ENCODE data around the gene SYT12. TPM values are rescaled to one million over a fixed set of nuclear protein-coding genes. Genes with fewer than 3 reads are reported as not detected.
"Not testable (repeated sequence)": the region's sequence is repeated elsewhere in the genome, so short reads cannot be mapped to it uniquely, and the experiment has no call there.

The SYT12 gene
- total and polyA plus RNA-seq, 2 donors (not counting 1 experiment from before 2014, with no cell fraction given) = not detected

GRCh38 chr11:67002921-67003411, 20.0 kb upstream of the SYT12 start:
- WGBS (ENCODE audit: insufficient coverage) = 90% methylated on average over 4 of the region's 5 CpGs
- CTCF ChIA-PET = no interaction called here

GRCh38 chr11:67005200-67005599, 17.7 kb upstream of the SYT12 start:
- WGBS (ENCODE audit: insufficient coverage) = 94% methylated on average over 4 of the region's 8 CpGs

More at GRCh38 chr11:67002921-67003411, 20.0 kb upstream of the SYT12 start:
- Mint-ChIP-seq H3K4me1 (no peaks in the 10 kb centered on the region), H3K9me3 (ENCODE audit: insufficient read depth) (no peaks in the 10 kb centered on the region), H3K4me3 (no peak overlapping the region), H3K27me3 (peaks cover 15% of the 10 kb centered on the region), H3K27ac (no peak overlapping the region)
- Histone ChIP-seq H3K9me3 (ENCODE audit: control extremely low read depth in 1 of 3, control insufficient read depth in 2 of 3, insufficient read depth in 1 of 3, low read length in 2 of 3) (no peaks in the 10 kb centered on the region), H3K4me3 (ENCODE audit: control extremely low read depth in 1 of 5, extremely low read depth in 1 of 5, insufficient read depth in 1 of 5, low read depth in 2 of 5, low read length in 4 of 5) (no peak overlapping the region), H3K4me2 (replicated peaks; ENCODE audit: low read depth, low read length, poor library complexity, severe bottlenecking) (no peak overlapping the region), H4K20me1 (ENCODE audit: control insufficient read depth, insufficient read depth, low read length, poor library complexity, severe bottlenecking) (no peaks in the 10 kb centered on the region), H3K9ac (ENCODE audit: low read length) (no peak overlapping the region), H3K4me1 (ENCODE audit: control insufficient read depth in 2 of 2, insufficient read depth in 2 of 2, low read length in 2 of 2) (no peaks in the 10 kb centered on the region), H3K27ac (ENCODE audit: low read length in 2 of 2) (no peak overlapping the region), H3K79me2 (ENCODE audit: control insufficient read depth, insufficient read depth, low read length) (no peaks in the 10 kb centered on the region), H3K27me3 (replicated peaks in 1 of 4; ENCODE audit: control extremely low read depth in 1 of 4, control insufficient read depth in 3 of 4, insufficient read depth in 4 of 4, low read length in 3 of 4) (peaks cover 0 to 9% (median 0%) of the 10 kb centered on the region in 4 experiments), H3K36me3 (replicated peaks in 1 of 2; ENCODE audit: control extremely low read depth in 1 of 2, control insufficient read depth in 1 of 2, extremely low read depth in 1 of 2, insufficient read depth in 2 of 2, low read length in 1 of 2) (no peaks in the 10 kb centered on the region), H2AFZ (ENCODE audit: insufficient read depth, low read depth, low read length, poor library complexity, severe bottlenecking) (no peak overlapping the region)
- POLR2A ChIA-PET = no interaction called here
- ATAC-seq (ENCODE audit: low read depth) (no peak), DNase-seq (no peak)
- intact Hi-C loops (cut with micrococcal nuclease) = no loop called here
- TF ChIP-seq EZH2 (IDR thresholded peaks at IDR 0.05; ENCODE audit: borderline replicate concordance, insufficient read depth, low read depth, low read length, poor library complexity, severe bottlenecking) (no peak), CTCF (IDR thresholded peaks at IDR 0.05) (no peak)

More at GRCh38 chr11:67005200-67005599, 17.7 kb upstream of the SYT12 start:
- H3K9ac ChIP-seq (ENCODE audit: low read length); H3K27ac ChIP-seq (ENCODE audit: low read length in 2 of 2); H3K36me3 ChIP-seq (replicated peaks in 1 of 2; ENCODE audit: control extremely low read depth in 1 of 2, control insufficient read depth in 1 of 2, extremely low read depth in 1 of 2, insufficient read depth in 2 of 2, low read length in 1 of 2); H4K20me1 ChIP-seq (ENCODE audit: control insufficient read depth, insufficient read depth, low read length, poor library complexity, severe bottlenecking); H3K79me2 ChIP-seq (ENCODE audit: control insufficient read depth, insufficient read depth, low read length); H3K4me1 Mint-ChIP-seq; CTCF ChIA-PET; POLR2A ChIA-PET; H3K27me3 ChIP-seq (replicated peaks in 1 of 4; ENCODE audit: control extremely low read depth in 1 of 4, control insufficient read depth in 3 of 4, insufficient read depth in 4 of 4, low read length in 3 of 4); ATAC-seq (ENCODE audit: low read depth); H3K9me3 ChIP-seq (ENCODE audit: control extremely low read depth in 1 of 3, control insufficient read depth in 2 of 3, insufficient read depth in 1 of 3, low read length in 2 of 3); H3K9me3 Mint-ChIP-seq (ENCODE audit: insufficient read depth); H3K4me1 ChIP-seq (ENCODE audit: control insufficient read depth in 2 of 2, insufficient read depth in 2 of 2, low read length in 2 of 2); H3K27ac Mint-ChIP-seq; H3K4me3 ChIP-seq (ENCODE audit: control extremely low read depth in 1 of 5, extremely low read depth in 1 of 5, insufficient read depth in 1 of 5, low read depth in 2 of 5, low read length in 4 of 5); DNase-seq; intact Hi-C loops (cut with micrococcal nuclease); H2AFZ ChIP-seq (ENCODE audit: insufficient read depth, low read depth, low read length, poor library complexity, severe bottlenecking); H3K4me2 ChIP-seq (replicated peaks; ENCODE audit: low read depth, low read length, poor library complexity, severe bottlenecking); H3K4me3 Mint-ChIP-seq: not testable (repeated sequence)
- H3K27me3 Mint-ChIP-seq = peaks cover 18% of the 10 kb centered on the region

All from B cell (primary cell).